Brain microvascular endothelial cell (primary cell): ENCODE measurements around the gene NCKAP1.
A peak's percentile ranks its signal among the peaks of the same experiment; 100 is the strongest.

Experiments used
- DNase-seq: peaks from one replicate; pipeline ENCODE4 v3.0.0-alpha.2; 2020
- H3K27ac ChIP-seq: fragments of 250-450 bp; sonication (Bioruptor Pico); 2 replicates; pipeline ENCODE4 v1.5.1; 2020; ENCODE audit warnings: mild to moderate bottlenecking, moderate library complexity
- H3K27me3 ChIP-seq: fragments of 250-450 bp; sonication (Bioruptor Pico); replicated peaks from 2 replicates; pipeline ENCODE4 v1.5.1; 2020; ENCODE audit warnings: mild to moderate bottlenecking
- H3K36me3 ChIP-seq: fragments of 250-450 bp; sonication (Bioruptor Pico); replicated peaks from 2 replicates; pipeline ENCODE4 v1.5.1; 2020; ENCODE audit warnings: mild to moderate bottlenecking
- H3K4me3 ChIP-seq: 2 replicates; pipeline ENCODE4 v1.5.1; 2011; ENCODE audit warnings: low read depth, mild to moderate bottlenecking, control low read depth, low read length, moderate library complexity
- in situ Hi-C: cut with HindIII; loops from 2 replicates; pipeline ENCODE4 v1.10.0; 2017; ENCODE audit warnings: low sequenced_read_pairs, low pct_ligation_motif_present
- TF ChIP-seq, protein P1 (sequence below): IDR thresholded peaks from 2 replicates; pipeline ENCODE4 v1.5.1; 2011; ENCODE audit warnings: low read depth, mild to moderate bottlenecking, moderate library complexity, low read length, control low read depth, inconsistent platforms; ENCODE audit errors: missing control alignments

NCKAP1 gene

DNA sequence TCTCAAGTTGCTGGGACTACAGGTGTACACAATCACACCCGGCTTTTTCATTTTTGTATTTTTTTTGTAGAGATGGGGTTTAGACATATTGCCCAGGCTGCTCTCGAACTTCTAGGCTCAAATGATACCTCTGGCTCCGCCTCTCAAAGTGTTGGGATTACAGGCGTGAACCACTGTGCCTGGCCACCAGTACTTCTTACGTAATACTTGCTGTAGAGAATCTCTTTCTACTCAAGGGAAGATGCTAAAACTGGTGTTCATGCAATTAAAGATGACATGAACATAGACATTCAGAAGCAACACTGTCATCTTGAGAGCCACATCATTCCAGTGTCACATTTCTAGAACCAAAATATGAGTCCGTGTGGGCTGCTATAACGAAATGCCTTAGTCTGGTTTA is 118.2 kb downstream of the NCKAP1 start:
- no peak overlapping the region for H3K4me3 ChIP-seq
- no peak for DNase-seq
- no peak overlapping the region for H3K27ac ChIP-seq
- in situ Hi-C loops: no loop called here
- H3K36me3 ChIP-seq: peaks cover 24% of the 10 kb centered on the region
- H3K27me3 ChIP-seq: no peaks in the 10 kb centered on the region
- TF ChIP-seq, protein P1, sequence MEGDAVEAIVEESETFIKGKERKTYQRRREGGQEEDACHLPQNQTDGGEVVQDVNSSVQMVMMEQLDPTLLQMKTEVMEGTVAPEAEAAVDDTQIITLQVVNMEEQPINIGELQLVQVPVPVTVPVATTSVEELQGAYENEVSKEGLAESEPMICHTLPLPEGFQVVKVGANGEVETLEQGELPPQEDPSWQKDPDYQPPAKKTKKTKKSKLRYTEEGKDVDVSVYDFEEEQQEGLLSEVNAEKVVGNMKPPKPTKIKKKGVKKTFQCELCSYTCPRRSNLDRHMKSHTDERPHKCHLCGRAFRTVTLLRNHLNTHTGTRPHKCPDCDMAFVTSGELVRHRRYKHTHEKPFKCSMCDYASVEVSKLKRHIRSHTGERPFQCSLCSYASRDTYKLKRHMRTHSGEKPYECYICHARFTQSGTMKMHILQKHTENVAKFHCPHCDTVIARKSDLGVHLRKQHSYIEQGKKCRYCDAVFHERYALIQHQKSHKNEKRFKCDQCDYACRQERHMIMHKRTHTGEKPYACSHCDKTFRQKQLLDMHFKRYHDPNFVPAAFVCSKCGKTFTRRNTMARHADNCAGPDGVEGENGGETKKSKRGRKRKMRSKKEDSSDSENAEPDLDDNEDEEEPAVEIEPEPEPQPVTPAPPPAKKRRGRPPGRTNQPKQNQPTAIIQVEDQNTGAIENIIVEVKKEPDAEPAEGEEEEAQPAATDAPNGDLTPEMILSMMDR: no peak

DNA sequence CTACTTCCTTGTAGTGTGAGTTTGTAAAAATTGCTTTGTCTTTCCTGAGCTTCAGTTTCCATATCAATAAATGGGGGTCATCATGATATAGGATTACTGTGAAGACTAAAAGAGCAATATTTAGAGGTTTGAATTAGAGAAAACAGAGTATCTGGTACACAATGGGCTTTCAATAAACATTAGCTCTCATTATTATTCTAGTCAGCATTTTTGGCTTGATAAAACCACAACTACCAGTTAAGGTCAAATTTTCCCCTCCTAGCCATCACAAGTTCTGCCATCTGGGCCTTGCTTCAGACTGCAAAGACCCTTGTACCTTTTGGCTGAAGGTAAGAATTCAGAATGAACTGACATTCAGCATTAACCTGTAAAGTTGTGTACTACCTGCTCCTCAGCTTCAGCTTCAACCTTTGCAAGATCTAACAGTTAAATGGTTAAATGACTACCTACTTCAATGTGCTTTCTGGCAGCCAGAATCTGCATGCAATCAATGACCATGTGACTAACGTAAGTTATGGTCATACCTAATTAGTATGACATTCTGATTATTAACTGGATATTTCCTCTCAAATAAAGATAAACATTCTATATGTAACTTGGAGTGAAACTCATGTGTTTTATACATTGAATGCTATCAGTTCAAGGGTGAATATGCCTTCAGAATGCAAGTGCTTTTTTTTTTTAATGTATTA is 119.2 kb downstream of the NCKAP1 start:
- TF ChIP-seq, protein P1: no peak
- DNase-seq: no peak
- H3K27me3 ChIP-seq: no peaks in the 10 kb centered on the region
- no peak overlapping the region for H3K27ac ChIP-seq
- in situ Hi-C loops: no loop called here
- H3K36me3 ChIP-seq: peaks cover 25% of the 10 kb centered on the region
- no peak overlapping the region for H3K4me3 ChIP-seq

DNA sequence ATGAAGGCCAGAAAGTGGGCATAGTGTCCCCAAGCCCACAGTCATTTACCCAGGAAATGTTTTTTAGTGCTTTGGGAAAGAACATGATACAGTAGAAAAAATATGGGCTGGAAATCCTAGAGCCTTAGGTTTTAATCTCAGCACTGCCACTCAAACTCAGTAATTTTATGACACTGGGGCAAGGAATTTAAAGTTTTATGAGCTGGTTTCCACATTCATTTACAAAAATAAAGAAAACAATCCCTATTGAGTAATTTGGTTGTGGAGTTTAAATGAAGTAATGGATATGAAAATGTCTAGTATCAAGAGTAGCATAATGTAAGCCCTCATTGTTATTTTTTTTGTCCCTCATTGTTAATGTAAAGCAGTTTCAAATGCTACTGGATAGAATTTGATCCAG is 120.3 kb downstream of the NCKAP1 start:
- TF ChIP-seq, protein P1: no peak
- Histone ChIP-seq H3K27ac (no peak overlapping the region), H3K36me3 (peaks cover 31% of the 10 kb centered on the region), H3K4me3 (no peak overlapping the region), H3K27me3 (no peaks in the 10 kb centered on the region)
- in situ Hi-C loops: no loop called here
- no peak for DNase-seq

DNA sequence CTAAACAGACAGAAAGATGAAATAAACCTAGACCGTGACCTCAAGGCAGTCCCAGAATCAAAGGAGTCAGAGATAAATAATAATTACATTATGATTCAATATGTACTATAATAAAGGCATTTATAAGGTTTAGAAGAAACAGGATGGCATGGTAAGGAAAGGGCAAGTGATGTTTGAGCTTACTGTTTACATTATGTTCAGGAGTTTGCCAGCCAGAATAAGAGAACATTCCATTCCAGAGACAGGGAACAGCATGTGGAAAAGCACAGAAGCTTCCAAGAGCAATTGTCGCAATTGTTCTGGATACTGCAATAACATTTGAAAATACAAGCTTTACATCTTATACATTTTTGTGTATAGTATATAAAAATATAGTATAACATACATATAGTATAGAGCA is 121.8 kb downstream of the NCKAP1 start:
- Histone ChIP-seq H3K4me3 (no peak overlapping the region), H3K27ac (no peak overlapping the region), H3K27me3 (no peaks in the 10 kb centered on the region), H3K36me3 (peaks cover 25% of the 10 kb centered on the region)
- TF ChIP-seq, protein P1: no peak
- DNase-seq: no peak
- in situ Hi-C loops: no loop called here

DNA sequence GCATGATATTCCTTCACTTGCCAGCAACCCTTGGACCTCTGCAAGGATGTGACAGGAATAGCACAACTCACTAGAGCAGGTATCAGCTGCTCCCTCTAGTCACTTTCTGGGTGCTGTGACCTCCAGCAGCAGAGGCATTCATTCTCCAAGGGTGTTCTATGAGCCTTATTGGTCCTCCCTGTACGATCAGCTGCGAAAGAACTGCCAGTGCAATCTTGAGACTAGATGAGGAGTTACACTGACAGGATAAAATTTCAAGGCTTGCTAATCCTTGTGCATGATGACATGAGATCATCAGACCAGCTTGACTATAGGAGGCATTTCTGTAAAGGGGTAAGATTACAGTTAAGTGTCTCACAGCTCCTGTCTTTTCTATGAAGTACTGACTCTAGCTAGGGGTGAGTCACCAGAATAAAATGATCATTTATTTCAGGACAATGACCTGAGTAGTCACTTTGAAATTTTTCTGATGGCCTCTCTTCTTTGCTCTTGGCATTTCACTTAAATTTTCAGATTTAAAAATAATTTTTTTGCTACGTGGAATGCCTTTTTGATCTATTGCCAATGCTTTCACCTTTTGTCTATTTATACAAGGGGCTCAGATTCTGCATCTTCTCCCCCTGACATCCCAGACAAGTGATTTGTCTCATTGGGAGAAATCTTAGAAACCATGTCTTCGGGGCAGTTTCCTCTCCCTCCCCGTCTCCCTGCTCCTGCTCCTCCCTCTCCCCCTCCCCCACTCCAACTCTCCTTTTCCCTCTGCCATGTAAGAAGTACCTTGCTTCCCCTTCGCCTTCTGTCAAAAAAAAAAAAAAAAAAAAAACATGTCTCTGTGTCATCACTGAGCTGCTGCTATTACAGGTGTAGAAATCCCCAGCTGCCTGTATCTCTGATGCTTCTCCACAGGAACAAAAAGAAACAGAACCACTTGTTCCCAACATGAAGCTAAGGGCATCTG is 122.6 kb downstream of the NCKAP1 start:
- H3K27me3 ChIP-seq: no peaks in the 10 kb centered on the region
- no peak overlapping the region for H3K4me3 ChIP-seq
- in situ Hi-C loops: no loop called here
- peak overlapping the region; percentile 50 for H3K27ac ChIP-seq
- H3K36me3 ChIP-seq: peaks cover 22% of the 10 kb centered on the region
- TF ChIP-seq, protein P1: no peak
- peak; percentile 79 for DNase-seq
